ENCODE results near the gene TAC4.

DNA sequence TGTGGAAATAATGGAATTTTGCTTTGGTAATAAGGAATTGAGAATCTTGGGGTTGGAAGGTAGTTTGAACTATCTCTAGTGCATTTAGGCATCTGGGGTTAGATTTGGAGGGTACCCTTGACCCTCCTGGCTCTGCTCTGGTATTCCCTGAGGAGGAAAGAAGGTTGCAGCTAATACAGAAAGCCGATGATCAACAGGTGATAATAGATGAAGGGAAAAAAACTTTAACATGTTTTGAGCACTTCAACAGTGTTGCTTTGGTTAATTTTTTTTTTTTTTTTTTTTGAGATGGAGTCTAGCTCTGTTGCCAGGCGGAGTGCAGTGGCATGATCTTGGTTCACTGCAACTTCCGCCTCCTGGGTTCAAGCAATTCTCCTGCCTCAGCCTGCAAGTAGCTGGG is 54.6 kb downstream of the TAC4 start:
- TF ChIP-seq, protein P1, sequence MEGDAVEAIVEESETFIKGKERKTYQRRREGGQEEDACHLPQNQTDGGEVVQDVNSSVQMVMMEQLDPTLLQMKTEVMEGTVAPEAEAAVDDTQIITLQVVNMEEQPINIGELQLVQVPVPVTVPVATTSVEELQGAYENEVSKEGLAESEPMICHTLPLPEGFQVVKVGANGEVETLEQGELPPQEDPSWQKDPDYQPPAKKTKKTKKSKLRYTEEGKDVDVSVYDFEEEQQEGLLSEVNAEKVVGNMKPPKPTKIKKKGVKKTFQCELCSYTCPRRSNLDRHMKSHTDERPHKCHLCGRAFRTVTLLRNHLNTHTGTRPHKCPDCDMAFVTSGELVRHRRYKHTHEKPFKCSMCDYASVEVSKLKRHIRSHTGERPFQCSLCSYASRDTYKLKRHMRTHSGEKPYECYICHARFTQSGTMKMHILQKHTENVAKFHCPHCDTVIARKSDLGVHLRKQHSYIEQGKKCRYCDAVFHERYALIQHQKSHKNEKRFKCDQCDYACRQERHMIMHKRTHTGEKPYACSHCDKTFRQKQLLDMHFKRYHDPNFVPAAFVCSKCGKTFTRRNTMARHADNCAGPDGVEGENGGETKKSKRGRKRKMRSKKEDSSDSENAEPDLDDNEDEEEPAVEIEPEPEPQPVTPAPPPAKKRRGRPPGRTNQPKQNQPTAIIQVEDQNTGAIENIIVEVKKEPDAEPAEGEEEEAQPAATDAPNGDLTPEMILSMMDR (IDR thresholded peaks at IDR 0.05), result no peak
- TF ChIP-seq POLR2A (IDR thresholded peaks at IDR 0.05), result no peak

Data from tibial nerve (tissue), 3 donors.